AG04450 (cell line): ENCODE data around the gene STK17A. TPM values are rescaled to one million over a fixed set of nuclear protein-coding genes. Genes with fewer than 3 reads are reported as not detected.
"Not testable (repeated sequence)": the region's sequence is repeated elsewhere in the genome, so short reads cannot be mapped to it uniquely, and the experiment has no call there.

ENCODE experiments used
- CTCF ChIA-PET: fragments of 300-600, 350-600 bp; formaldehyde crosslinking; extraction: SDS; loops from one replicate; lab custom pipeline; 2022; ENCODE audit warnings: antibody characterized with exemption, inconsistent platforms; lab: Charles Lee
- POLR2A ChIA-PET: fragments of 350-600 bp; formaldehyde crosslinking; extraction: SDS; loops from one replicate; lab custom pipeline; 2021; ENCODE audit warnings: antibody characterized with exemption, inconsistent platforms; lab: Yijun Ruan, JAX
- DNase-seq: peaks from one replicate; pipeline ENCODE4 v3.0.0-alpha.2; 2011; ENCODE audit warnings: low read depth, low spot score
- H3K27ac ChIP-seq: one replicate; pipeline ENCODE4 v1.5.1; 2012; ENCODE audit warnings: low read depth, low read length, control low read depth
- H3K27me3 ChIP-seq: one replicate; pipeline ENCODE4 v1.6.0; 2012; ENCODE audit warnings: low read length; ENCODE audit not compliant: control insufficient read depth, insufficient read depth
- H3K4me3 ChIP-seq: 2 replicates; pipeline ENCODE4 v1.5.1; 2011; ENCODE audit warnings: mild to moderate bottlenecking, low read depth, low read length, control low read depth
- H3K9me3 ChIP-seq: 2 replicates; pipeline ENCODE4 v1.5.1; 2012; ENCODE audit warnings: low read length; ENCODE audit not compliant: control insufficient read depth, insufficient read depth
- CTCF ChIP-seq: IDR thresholded peaks from 2 replicates; pipeline ENCODE4 v1.5.1; 2011; ENCODE audit warnings: low read depth, low read length, control low read depth, inconsistent platforms
- polyA plus RNA-seq: library from polyadenylated mRNA; depleted of rRNA; stranded (reverse); fragments of >200 nt; gene quantifications from 2 replicates; pipeline ENCODE4 v1.2.3, GENCODE V29; 2011

The STK17A gene
- polyA plus RNA-seq, 1 experiment = 39.7 TPM

- Histone ChIP-seq H3K9me3 (no peaks in the 10 kb centered on the region; the same call in 1 of the 2 replicates), H3K27ac (peak overlapping the region; percentile 82), H3K4me3 (peak overlapping the region; percentile 90), H3K27me3 (no peaks in the 10 kb centered on the region)
- ChIA-PET POLR2A (interaction anchor here (0.8 to 2.4 kb wide), 15 partner anchors 11 to 286 kb away, joined by 4 to 56 read pairs (median 8); partner anchors contain the start of genes COA1 and MRPS24), CTCF (interaction anchor here (0.6 to 8.3 kb wide), 73 partner anchors 7 to 659 kb away, joined by 3 to 456 read pairs (median 7); partner anchors contain the start of genes COA1, MRPL32 and PSMA2)
- TF ChIP-seq CTCF = peak; percentile 20; the same call in 1 of the 2 replicates
- DNase-seq = no peak
These were observed 701 bp downstream of the STK17A start for GRCh38 chr7:43583424-43584194.

GRCh38 chr7:43584195-43584586 lies 1.3 kb downstream of the STK17A start:
- TF ChIP-seq CTCF = no peak
- CTCF ChIA-PET = interaction anchor here (0.6 to 8.3 kb wide), 7 partner anchors 11 to 255 kb away, joined by 4 to 456 read pairs (median 17); no protein-coding TSS in a partner anchor
- Histone ChIP-seq H3K4me3 (peak overlapping the region; percentile 90), H3K27ac (peak overlapping the region; percentile 82), H3K27me3 (no peaks in the 10 kb centered on the region), H3K9me3 (no peaks in the 10 kb centered on the region; the same call in 1 of the 2 replicates)
- POLR2A ChIA-PET = interaction anchor here (1.4 to 2.4 kb wide), 3 partner anchors 12 to 146 kb away, joined by 3 to 11 read pairs (median 8); partner anchors contain the start of gene COA1
- DNase-seq = no peak

- not testable (repeated sequence) for DNase-seq, H3K27ac ChIP-seq, H3K27me3 ChIP-seq, H3K9me3 ChIP-seq
- CTCF ChIA-PET = interaction anchor here (1.8 to 8.3 kb wide), 3 partner anchors 12 to 254 kb away, joined by 6 to 456 read pairs (median 17); no protein-coding TSS in a partner anchor
- POLR2A ChIA-PET = interaction anchor here (1.4 to 2.4 kb wide), 3 partner anchors 12 to 63 kb away, joined by 3 to 8 read pairs (median 5); no protein-coding TSS in a partner anchor
- H3K4me3 ChIP-seq = peak overlapping the region; percentile 90
These were observed 1.8 kb downstream of the STK17A start for GRCh38 chr7:43584733-43585132.

- Histone ChIP-seq H3K9me3 (no peaks in the 10 kb centered on the region; the same call in 1 of the 2 replicates), H3K4me3 (peak overlapping the region; percentile 90), H3K27me3 (no peaks in the 10 kb centered on the region), H3K27ac (no peak overlapping the region)
- ChIA-PET CTCF (interaction anchor here (0.7 to 8.3 kb wide), 4 partner anchors 10 to 253 kb away, joined by 4 to 456 read pairs (median 12); no protein-coding TSS in a partner anchor), POLR2A (interaction anchor here (0.5 to 2.4 kb wide), 5 partner anchors 13 to 448 kb away, joined by 3 to 8 read pairs (median 5); no protein-coding TSS in a partner anchor)
- no peak for DNase-seq
- no peak for TF ChIP-seq CTCF
These were observed 2.7 kb downstream of the STK17A start for GRCh38 chr7:43585562-43585961.

- H3K4me3 ChIP-seq = peak overlapping the region; percentile 90
- no peaks in the 10 kb centered on the region; the same call in 1 of the 2 replicates for H3K9me3 ChIP-seq
- H3K27ac ChIP-seq = no peak overlapping the region
- ChIA-PET POLR2A (interaction anchor here (0.7 to 2.4 kb wide), 6 partner anchors 16 to 263 kb away, joined by 3 to 8 read pairs (median 5); no protein-coding TSS in a partner anchor), CTCF (interaction anchor here (1.8 to 8.3 kb wide), 3 partner anchors 14 to 252 kb away, joined by 6 to 456 read pairs (median 17); no protein-coding TSS in a partner anchor)
- H3K27me3 ChIP-seq = no peaks in the 10 kb centered on the region
- no peak for DNase-seq
- no peak for TF ChIP-seq CTCF
These were observed 3.5 kb downstream of the STK17A start for GRCh38 chr7:43586251-43586900.
